ENCODE measurements around the gene PALS1. TPM values are rescaled to one million over a fixed set of nuclear protein-coding genes. Genes with fewer than 3 reads are reported as not detected.
A peak's percentile ranks its signal among the peaks of the same experiment; 100 is the strongest.

PALS1 gene
- total RNA-seq, 4 donors from 2014 or later: 18.5 to 52.9 (median 36.8) TPM

DNA sequence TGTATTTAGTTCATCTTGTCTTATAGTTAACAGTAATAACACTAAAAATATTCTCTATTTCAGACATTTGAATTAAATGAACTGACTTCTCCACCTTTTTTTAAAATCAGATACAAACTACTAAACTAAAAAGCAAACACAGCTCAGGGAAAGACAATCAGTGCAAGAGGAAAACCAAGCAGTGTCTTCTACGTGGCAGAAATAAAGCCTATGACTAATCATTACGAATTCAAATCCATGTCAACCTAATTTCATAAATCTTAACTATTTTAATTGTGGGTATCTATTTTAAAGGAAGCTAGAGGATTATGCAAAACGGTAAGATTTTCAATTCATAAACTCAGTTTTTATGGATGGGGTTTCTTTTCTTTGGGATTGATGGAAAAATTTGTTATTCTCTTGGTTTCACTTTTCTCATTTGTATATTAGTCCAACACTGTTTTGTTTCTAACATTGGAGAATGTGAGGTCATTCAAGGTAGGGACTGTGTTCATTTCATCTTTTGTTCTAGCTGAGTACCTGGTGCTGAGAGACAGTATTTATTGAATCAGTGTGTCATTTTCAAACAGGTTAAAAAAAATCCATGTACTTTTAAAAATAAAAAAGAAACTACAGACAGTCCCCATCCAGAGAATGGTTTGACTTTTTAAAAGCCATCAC, 12.8 kb upstream of the PALS1 start:
- peaks cover 0 to 56% (median 7%) of the 10 kb centered on the region in 3 donors for H3K4me1 ChIP-seq
- H3K36me3 ChIP-seq: no peaks in the 10 kb centered on the region
- ATAC-seq: no peak
- no peak overlapping the region for H3K27ac ChIP-seq
- no peaks in the 10 kb centered on the region for H3K9me3 ChIP-seq
- H3K27me3 ChIP-seq: no peaks in the 10 kb centered on the region
- H3K4me3 ChIP-seq: no peak overlapping the region
- WGBS, 2 donors (ENCODE audit: low coverage in 1 of 2): 41 to 47% methylated on average over 3 of the region's 3 CpGs
- TF ChIP-seq POLR2AphosphoS5 (IDR thresholded peaks at IDR 0.05): no peak
- no peak for TF ChIP-seq EP300 (IDR thresholded peaks at IDR 0.05)
- TF ChIP-seq POLR2A (IDR thresholded peaks at IDR 0.05): no peak
- TF ChIP-seq, protein P1, sequence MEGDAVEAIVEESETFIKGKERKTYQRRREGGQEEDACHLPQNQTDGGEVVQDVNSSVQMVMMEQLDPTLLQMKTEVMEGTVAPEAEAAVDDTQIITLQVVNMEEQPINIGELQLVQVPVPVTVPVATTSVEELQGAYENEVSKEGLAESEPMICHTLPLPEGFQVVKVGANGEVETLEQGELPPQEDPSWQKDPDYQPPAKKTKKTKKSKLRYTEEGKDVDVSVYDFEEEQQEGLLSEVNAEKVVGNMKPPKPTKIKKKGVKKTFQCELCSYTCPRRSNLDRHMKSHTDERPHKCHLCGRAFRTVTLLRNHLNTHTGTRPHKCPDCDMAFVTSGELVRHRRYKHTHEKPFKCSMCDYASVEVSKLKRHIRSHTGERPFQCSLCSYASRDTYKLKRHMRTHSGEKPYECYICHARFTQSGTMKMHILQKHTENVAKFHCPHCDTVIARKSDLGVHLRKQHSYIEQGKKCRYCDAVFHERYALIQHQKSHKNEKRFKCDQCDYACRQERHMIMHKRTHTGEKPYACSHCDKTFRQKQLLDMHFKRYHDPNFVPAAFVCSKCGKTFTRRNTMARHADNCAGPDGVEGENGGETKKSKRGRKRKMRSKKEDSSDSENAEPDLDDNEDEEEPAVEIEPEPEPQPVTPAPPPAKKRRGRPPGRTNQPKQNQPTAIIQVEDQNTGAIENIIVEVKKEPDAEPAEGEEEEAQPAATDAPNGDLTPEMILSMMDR (IDR thresholded peaks at IDR 0.05): no peak

DNA sequence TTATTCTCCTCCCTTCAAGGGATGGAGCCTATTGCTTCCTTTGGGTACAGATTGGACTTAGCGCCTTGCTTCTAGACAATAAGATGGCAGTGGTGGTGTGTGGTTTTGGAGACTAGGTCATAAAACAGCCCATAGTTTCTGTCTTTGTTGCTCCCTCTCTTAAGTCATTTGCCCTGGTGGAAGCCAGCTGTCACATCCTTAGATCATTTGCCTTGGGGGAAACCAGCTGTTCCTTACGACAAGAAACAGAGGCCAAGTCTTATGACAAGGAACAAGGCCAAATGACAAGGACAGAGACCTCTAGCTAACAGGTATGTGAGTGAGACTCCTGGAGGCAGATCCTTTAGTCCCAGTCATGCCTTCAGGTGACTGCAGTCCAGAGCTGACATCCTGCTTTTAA, 9.2 kb upstream of the PALS1 start:
- no peak for ATAC-seq
- Histone ChIP-seq H3K36me3 (no peaks in the 10 kb centered on the region), H3K9me3 (no peaks in the 10 kb centered on the region), H3K4me3 (no peak overlapping the region), H3K4me1 (peaks cover 0 to 38% (median 7%) of the 10 kb centered on the region in 3 donors), H3K27ac (peak overlapping the region in 2 of 4 donors; percentile 41 to 49), H3K27me3 (no peaks in the 10 kb centered on the region)
- TF ChIP-seq POLR2A (IDR thresholded peaks at IDR 0.05) (no peak), POLR2AphosphoS5 (IDR thresholded peaks at IDR 0.05) (no peak), EP300 (IDR thresholded peaks at IDR 0.05) (no peak)
- TF ChIP-seq, protein P1 (IDR thresholded peaks at IDR 0.05): no peak
- WGBS, 2 donors (ENCODE audit: low coverage in 1 of 2): 92 to 100% methylated on average over 1 of the region's 2 CpGs

DNA sequence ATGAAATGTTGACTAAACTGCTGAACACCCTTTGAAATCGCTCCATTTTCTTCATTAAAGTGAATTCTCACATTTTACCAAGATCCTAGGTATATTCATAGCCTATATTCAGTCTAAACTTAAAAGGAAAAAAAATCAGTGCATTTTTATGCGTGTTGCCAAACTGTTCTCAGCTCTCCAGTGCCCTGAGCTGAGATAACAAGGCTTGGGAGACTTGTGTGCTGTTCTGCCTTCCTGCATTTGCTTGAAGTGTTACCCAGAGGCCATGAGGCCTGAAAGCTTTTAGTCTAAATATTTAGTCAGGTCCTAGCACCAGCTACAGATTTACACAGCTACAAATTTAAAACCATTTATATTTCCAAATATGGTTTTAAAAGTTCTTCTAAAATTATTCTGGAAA, 8.6 kb upstream of the PALS1 start:
- H3K27ac ChIP-seq: peak overlapping the region in 2 of 4 donors; percentile 41 to 49
- no peak overlapping the region for H3K4me3 ChIP-seq
- WGBS, 2 donors (ENCODE audit: low coverage in 1 of 2): 28 to 64% methylated on average over 2 of the region's 2 CpGs
- ATAC-seq: no peak
- H3K27me3 ChIP-seq: no peaks in the 10 kb centered on the region
- H3K36me3 ChIP-seq: no peaks in the 10 kb centered on the region
- no peaks in the 10 kb centered on the region for H3K9me3 ChIP-seq
- no peak for TF ChIP-seq POLR2AphosphoS5 (IDR thresholded peaks at IDR 0.05)
- H3K4me1 ChIP-seq: peaks cover 0 to 38% (median 7%) of the 10 kb centered on the region in 3 donors

DNA sequence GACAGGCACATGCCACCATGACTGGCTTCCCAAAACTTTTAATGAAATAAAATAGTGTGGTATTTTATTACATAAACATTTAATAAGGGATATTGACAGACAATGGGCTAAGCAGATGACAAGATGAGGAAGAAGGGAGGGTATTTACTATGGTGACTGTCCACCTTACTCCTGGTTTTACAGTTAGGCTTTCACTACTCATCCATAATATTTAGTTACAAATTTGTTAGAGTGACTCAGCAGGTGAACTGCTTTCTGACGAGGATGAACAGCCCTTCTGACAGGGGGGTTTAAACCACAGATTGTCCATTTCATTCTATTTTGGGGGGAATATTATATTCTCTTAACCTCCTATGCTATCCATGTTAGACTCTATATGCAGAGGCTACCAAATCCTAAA, 3.6 kb upstream of the PALS1 start:
- Histone ChIP-seq H3K4me3 (no peak overlapping the region), H3K9me3 (no peaks in the 10 kb centered on the region), H3K36me3 (no peaks in the 10 kb centered on the region), H3K4me1 (peaks cover 0 to 29% (median 3%) of the 10 kb centered on the region in 3 donors), H3K27ac (no peak overlapping the region), H3K27me3 (no peaks in the 10 kb centered on the region)
- TF ChIP-seq POLR2A (IDR thresholded peaks at IDR 0.05) (no peak), EP300 (IDR thresholded peaks at IDR 0.05) (no peak), POLR2AphosphoS5 (IDR thresholded peaks at IDR 0.05) (no peak)
- TF ChIP-seq, protein P1 (IDR thresholded peaks at IDR 0.05): no peak
- no peak for ATAC-seq
- WGBS, 2 donors (ENCODE audit: low coverage in 1 of 2): 64% methylated on average over 1 of the region's 1 CpG

DNA sequence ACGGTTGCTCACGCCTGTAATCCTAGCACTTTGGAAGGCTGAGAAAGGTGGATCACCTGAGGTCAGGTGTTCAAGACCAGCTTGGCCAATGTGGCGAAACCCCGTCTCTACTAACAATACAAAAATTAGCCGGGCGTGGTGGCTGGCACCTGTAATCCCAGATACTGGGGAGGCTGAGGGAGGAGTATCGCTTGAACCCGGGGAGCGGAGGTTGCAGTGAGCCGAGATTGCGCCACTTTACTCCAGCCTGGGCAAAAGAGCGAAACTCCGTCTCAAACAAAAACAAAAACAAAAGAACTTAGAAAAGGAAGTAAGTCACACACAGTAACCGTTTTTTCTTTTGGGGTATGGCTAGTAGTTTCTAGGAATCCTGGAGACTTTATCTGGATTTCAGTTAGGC, 1.7 kb upstream of the PALS1 start:
- WGBS, 2 donors (ENCODE audit: low coverage in 1 of 2): 83 to 92% methylated on average over 1 to 14 of the region's 14 CpGs
- ATAC-seq: no peak
- H3K4me3 ChIP-seq: no peak overlapping the region

More for the DNA sequence above, 1.7 kb upstream of the PALS1 start:
- TF ChIP-seq POLR2AphosphoS5 (IDR thresholded peaks at IDR 0.05) (no peak), POLR2A (IDR thresholded peaks at IDR 0.05) (no peak), EP300 (IDR thresholded peaks at IDR 0.05) (no peak)
- TF ChIP-seq, protein P1 (IDR thresholded peaks at IDR 0.05): no peak
- no peaks in the 10 kb centered on the region for H3K27me3 ChIP-seq
- H3K4me1 ChIP-seq: peaks cover 0 to 36% (median 3%) of the 10 kb centered on the region in 3 donors
- peak overlapping the region in 3 of 4 donors; percentile 98 to 100 (median 99) for H3K27ac ChIP-seq
- H3K9me3 ChIP-seq: no peaks in the 10 kb centered on the region
- H3K36me3 ChIP-seq: no peaks in the 10 kb centered on the region

Data from gastroesophageal sphincter (tissue), 4 donors.